ENCODE measurements around the gene ABHD12. TPM values are rescaled to one million over a fixed set of nuclear protein-coding genes. Genes with fewer than 3 reads are reported as not detected.

ABHD12 gene
- total RNA-seq, 1 donor from 2014 or later, result 49.7 TPM

- DNase-seq (no peak), ATAC-seq (no peak)
- no peaks in the 10 kb centered on the region for H3K9me3 ChIP-seq
- H3K27ac ChIP-seq, result no peak overlapping the region
- TF ChIP-seq CTCF (IDR thresholded peaks at IDR 0.05), result no peak
- H3K36me3 ChIP-seq, result no peaks in the 10 kb centered on the region
- no peak overlapping the region for H3K4me3 ChIP-seq
- no peaks in the 10 kb centered on the region for H3K4me1 ChIP-seq
- no peaks in the 10 kb centered on the region for H3K27me3 ChIP-seq (ENCODE audit: low read depth)
- intact Hi-C loops (cut with DNase I), result no loop called here
Observed at GRCh38 chr20:25374842-25375241, 15.8 kb downstream of the ABHD12 start.

GRCh38 chr20:25372584-25373336 lies 17.9 kb downstream of the ABHD12 start:
- Histone ChIP-seq H3K9me3 (no peaks in the 10 kb centered on the region), H3K27me3 (ENCODE audit: low read depth) (no peaks in the 10 kb centered on the region), H3K36me3 (no peaks in the 10 kb centered on the region), H3K4me3 (no peak overlapping the region), H3K27ac (no peak overlapping the region), H3K4me1 (no peaks in the 10 kb centered on the region)
- intact Hi-C loops (cut with DNase I), result no loop called here
- ATAC-seq (no peak), DNase-seq (no peak)
- no peak for TF ChIP-seq CTCF (IDR thresholded peaks at IDR 0.05)

- H3K36me3 ChIP-seq, result no peaks in the 10 kb centered on the region
- no peaks in the 10 kb centered on the region for H3K27me3 ChIP-seq (ENCODE audit: low read depth)
- TF ChIP-seq CTCF (IDR thresholded peaks at IDR 0.05), result no peak
- intact Hi-C loops (cut with DNase I), result no loop called here
- no peaks in the 10 kb centered on the region for H3K4me1 ChIP-seq
- DNase-seq (no peak), ATAC-seq (no peak)
- no peaks in the 10 kb centered on the region for H3K9me3 ChIP-seq
- no peak overlapping the region for H3K27ac ChIP-seq
- H3K4me3 ChIP-seq, result no peak overlapping the region
Observed at GRCh38 chr20:25369971-25370370, 20.7 kb downstream of the ABHD12 start.

DNA sequence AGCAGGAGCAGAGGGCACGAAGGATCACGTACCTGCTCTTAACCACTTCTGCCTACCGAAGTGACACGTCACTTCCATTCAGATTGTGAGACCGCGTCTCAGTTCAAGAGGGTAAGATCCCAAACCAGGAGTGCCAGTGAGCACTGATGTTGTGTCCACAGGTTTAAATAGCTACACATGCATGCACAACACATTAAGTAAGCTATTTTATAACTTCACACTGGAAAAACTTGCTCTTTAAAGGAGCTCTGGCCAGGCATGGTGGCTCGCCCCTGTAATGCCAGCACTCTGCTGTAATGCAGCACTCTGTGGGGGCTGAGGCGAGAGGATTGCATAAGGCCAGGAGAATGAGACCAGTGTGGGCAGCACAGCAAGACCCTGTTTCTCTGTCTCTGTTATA lies 21.1 kb downstream of the ABHD12 start:
- peak; percentile 56 to 57 for ATAC-seq
- no peak for DNase-seq
- no peaks in the 10 kb centered on the region for H3K36me3 ChIP-seq

DNA sequence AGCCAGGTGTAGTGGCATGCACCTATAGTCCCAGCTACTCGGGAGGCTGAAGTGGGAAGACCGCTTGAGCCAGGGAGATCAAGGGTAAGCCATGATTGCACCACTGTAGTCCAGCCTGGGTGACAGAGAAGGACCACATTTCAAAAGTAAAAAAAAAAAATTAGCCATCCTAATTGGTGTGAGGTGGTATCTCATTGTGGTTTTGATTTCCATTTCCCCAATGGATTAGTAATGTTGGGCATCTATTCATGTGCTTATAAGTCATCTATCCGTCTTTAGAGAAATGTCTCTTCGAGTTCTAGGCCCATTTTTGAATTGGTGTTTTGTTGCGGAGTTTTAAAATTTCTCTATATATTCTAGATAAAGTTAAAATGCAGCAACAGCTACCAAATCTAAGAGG lies 21.7 kb downstream of the ABHD12 start:
- no peak for TF ChIP-seq CTCF (IDR thresholded peaks at IDR 0.05)
- intact Hi-C loops (cut with DNase I), result no loop called here
- H3K9me3 ChIP-seq, result no peaks in the 10 kb centered on the region
- no peak overlapping the region for H3K27ac ChIP-seq
- no peak overlapping the region for H3K4me3 ChIP-seq
- no peak for ATAC-seq
- H3K36me3 ChIP-seq, result no peaks in the 10 kb centered on the region
- no peaks in the 10 kb centered on the region for H3K4me1 ChIP-seq
- DNase-seq, result no peak
- H3K27me3 ChIP-seq (ENCODE audit: low read depth), result no peaks in the 10 kb centered on the region

More for the DNA sequence above, 21.1 kb downstream of the ABHD12 start:
- Histone ChIP-seq H3K27me3 (ENCODE audit: low read depth) (no peaks in the 10 kb centered on the region), H3K4me3 (no peak overlapping the region), H3K27ac (no peak overlapping the region), H3K9me3 (no peaks in the 10 kb centered on the region), H3K4me1 (no peaks in the 10 kb centered on the region)
- no peak for TF ChIP-seq CTCF (IDR thresholded peaks at IDR 0.05)
- intact Hi-C loops (cut with DNase I), result no loop called here

Data from lower lobe of right lung (tissue), 2 donors.